ENCODE results near the gene ADRA2B. TPM values are rescaled to one million over a fixed set of nuclear protein-coding genes. Genes with fewer than 3 reads are reported as not detected.

ADRA2B gene
- total RNA-seq, 1 experiment from 2014 or later, result not detected

DNA sequence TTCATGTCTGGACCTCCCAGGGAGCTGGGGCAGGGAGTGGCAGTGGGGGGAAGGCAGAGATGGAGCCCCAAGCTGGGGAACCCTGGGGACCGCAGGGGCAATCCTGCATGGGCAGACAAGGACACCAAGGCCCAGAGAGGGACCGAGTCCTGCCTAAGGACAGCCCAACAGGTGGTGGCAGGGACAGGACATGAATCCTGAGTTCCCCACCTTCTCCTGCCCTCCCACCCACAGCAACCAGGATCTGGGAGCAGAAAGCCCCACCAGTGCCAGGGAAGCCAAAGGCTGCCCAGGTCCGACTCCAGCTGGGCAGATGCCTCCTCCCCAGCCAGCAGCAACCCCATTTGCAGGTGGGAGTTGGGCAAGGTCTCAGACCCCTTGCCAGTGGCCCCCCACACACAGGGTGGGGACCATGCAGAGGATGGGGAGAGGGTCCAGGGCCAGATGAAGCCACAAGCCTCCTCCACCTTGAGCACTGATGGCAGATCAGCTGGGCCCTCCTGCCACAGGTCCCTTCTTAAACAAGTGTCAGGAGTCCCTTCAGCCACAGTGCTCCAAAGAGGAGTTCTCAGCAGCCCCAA lies 6.3 kb downstream of the ADRA2B start:
- TF ChIP-seq, protein P1, sequence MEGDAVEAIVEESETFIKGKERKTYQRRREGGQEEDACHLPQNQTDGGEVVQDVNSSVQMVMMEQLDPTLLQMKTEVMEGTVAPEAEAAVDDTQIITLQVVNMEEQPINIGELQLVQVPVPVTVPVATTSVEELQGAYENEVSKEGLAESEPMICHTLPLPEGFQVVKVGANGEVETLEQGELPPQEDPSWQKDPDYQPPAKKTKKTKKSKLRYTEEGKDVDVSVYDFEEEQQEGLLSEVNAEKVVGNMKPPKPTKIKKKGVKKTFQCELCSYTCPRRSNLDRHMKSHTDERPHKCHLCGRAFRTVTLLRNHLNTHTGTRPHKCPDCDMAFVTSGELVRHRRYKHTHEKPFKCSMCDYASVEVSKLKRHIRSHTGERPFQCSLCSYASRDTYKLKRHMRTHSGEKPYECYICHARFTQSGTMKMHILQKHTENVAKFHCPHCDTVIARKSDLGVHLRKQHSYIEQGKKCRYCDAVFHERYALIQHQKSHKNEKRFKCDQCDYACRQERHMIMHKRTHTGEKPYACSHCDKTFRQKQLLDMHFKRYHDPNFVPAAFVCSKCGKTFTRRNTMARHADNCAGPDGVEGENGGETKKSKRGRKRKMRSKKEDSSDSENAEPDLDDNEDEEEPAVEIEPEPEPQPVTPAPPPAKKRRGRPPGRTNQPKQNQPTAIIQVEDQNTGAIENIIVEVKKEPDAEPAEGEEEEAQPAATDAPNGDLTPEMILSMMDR (IDR thresholded peaks at IDR 0.05; ENCODE audit: unreplicated experiment), result no peak
- Mint-ChIP-seq H3K27me3 (ENCODE audit: insufficient read depth, unreplicated experiment) (peaks cover 2% of the 10 kb centered on the region), H3K27ac (ENCODE audit: low read depth, unreplicated experiment) (no peak overlapping the region), H3K9me3 (ENCODE audit: unreplicated experiment) (peaks cover 7% of the 10 kb centered on the region), H3K4me1 (ENCODE audit: insufficient read depth, unreplicated experiment) (no peaks in the 10 kb centered on the region), H3K4me3 (ENCODE audit: unreplicated experiment) (no peak overlapping the region), H3K36me3 (ENCODE audit: insufficient read depth, unreplicated experiment) (no peaks in the 10 kb centered on the region)
- ChIA-PET POLR2A (interaction anchor here (0.7 kb wide), 1 partner anchor 90 kb away, joined by 3 read pairs; no protein-coding TSS in a partner anchor), CTCF (interaction anchor here (1.3 kb wide), 1 partner anchor 65 kb away, joined by 5 read pairs; no protein-coding TSS in a partner anchor)
- intact Hi-C loops (cut with micrococcal nuclease), result no loop called here
- BruUV-seq (replicated peaks), result no TSS peak
- DNase-seq (ENCODE audit: unreplicated experiment), result no peak

DNA sequence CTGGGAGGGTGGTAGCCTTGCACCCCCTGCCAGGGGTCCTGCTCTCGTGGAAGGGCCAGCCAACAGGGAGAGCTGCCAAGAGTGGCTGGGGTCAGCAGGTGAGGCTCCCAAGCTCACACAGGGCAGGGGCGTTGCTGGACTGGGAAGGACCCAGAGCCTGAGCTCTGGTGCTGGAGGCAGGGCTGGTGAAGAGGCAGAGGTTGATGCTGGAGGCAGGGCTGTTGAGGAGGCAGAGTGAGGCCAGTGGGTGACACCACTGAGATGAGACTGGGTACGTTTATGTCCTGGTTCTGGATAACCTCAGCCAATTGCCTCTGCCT lies 7.0 kb downstream of the ADRA2B start:
- TF ChIP-seq, protein P1 (IDR thresholded peaks at IDR 0.05; ENCODE audit: unreplicated experiment), result no peak
- BruUV-seq (replicated peaks), result no TSS peak
- Mint-ChIP-seq H3K9me3 (ENCODE audit: unreplicated experiment) (peaks cover 11% of the 10 kb centered on the region), H3K27ac (ENCODE audit: low read depth, unreplicated experiment) (no peak overlapping the region), H3K27me3 (ENCODE audit: insufficient read depth, unreplicated experiment) (no peaks in the 10 kb centered on the region), H3K4me1 (ENCODE audit: insufficient read depth, unreplicated experiment) (no peaks in the 10 kb centered on the region), H3K4me3 (ENCODE audit: unreplicated experiment) (no peak overlapping the region), H3K36me3 (ENCODE audit: insufficient read depth, unreplicated experiment) (no peaks in the 10 kb centered on the region)
- no peak for DNase-seq (ENCODE audit: unreplicated experiment)
- POLR2A ChIA-PET, result no interaction called here
- CTCF ChIA-PET, result interaction anchor here (1.2 to 1.5 kb wide), 2 partner anchors 28 to 64 kb away, joined by 3 to 4 read pairs; no protein-coding TSS in a partner anchor
- intact Hi-C loops (cut with micrococcal nuclease), result no loop called here

DNA sequence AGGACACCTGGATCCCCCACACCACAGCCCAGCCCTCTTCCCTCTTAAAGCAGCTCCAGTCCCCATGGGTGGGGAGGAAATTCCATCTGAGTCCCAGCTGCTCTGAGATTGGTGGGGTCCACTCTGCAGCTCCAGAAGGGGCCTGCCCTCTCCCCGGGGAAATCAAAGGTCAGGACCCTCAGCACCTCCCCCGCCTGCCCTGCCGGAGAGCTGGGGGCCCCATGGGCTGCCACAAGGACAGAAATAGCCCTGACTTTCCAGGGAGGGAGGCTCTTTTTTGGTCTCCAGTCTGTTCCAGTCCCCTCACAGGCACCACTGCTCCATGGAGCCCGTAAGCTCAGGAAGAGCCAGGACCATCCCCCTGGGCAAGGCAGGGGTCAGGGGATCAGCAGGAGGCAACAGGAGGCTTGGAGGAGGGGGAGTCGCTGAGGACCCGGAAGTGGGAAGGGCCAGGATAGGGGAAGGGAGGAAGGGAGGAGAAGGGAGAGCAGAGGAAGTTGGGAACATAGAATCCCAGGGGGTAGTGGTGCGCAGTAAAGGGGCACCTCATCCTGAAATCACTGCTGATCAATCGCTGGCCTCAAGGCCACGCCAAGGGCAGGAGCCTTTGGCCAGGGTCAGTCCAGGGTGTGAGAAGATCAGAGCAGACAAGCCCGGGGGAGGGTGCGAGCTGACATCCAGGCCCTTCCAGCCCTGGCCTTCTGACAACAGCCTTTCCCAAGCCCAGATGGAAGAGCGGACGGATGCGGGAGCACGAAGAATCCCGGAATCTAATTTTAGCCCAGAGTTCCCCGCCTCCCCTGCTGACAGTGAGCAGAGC lies 7.6 kb downstream of the ADRA2B start:
- H3K4me1 Mint-ChIP-seq (ENCODE audit: insufficient read depth, unreplicated experiment), result no peaks in the 10 kb centered on the region
- H3K9me3 Mint-ChIP-seq (ENCODE audit: unreplicated experiment), result peaks cover 11% of the 10 kb centered on the region
- BruUV-seq (replicated peaks), result no TSS peak
- no peaks in the 10 kb centered on the region for H3K27me3 Mint-ChIP-seq (ENCODE audit: insufficient read depth, unreplicated experiment)
- intact Hi-C loops (cut with micrococcal nuclease), result no loop called here
- no peak for DNase-seq (ENCODE audit: unreplicated experiment)
- ChIA-PET CTCF (interaction anchor here (0.5 to 1.5 kb wide), 5 partner anchors 29 to 177 kb away, joined by 3 to 5 read pairs (median 3); no protein-coding TSS in a partner anchor), POLR2A (no interaction called here)
- H3K4me3 Mint-ChIP-seq (ENCODE audit: unreplicated experiment), result no peak overlapping the region
- TF ChIP-seq, protein P1 (IDR thresholded peaks at IDR 0.05; ENCODE audit: unreplicated experiment), result no peak
- no peaks in the 10 kb centered on the region for H3K36me3 Mint-ChIP-seq (ENCODE audit: insufficient read depth, unreplicated experiment)
- H3K27ac Mint-ChIP-seq (ENCODE audit: low read depth, unreplicated experiment), result no peak overlapping the region

DNA sequence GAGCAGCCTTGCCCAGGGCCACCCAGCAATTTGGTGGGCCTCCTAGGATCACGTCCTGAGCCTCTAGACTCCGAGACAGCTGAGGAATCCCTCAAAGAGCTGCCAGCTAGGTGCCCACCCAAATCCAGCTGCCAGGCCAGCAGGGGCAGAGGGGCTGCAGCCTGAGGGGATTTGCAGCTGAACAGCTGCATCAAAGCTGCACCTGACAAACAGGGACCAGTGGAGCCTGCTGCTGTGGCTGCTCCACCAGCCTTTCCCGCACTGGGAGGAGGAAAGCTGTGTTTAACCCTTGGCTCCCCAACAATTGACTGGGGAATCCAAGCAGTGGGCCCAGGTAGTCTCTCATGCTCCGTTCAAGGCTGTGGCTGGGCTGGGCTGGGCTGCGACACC lies 8.2 kb downstream of the ADRA2B start:
- intact Hi-C loops (cut with micrococcal nuclease), result no loop called here
- POLR2A ChIA-PET, result no interaction called here
- Mint-ChIP-seq H3K36me3 (ENCODE audit: insufficient read depth, unreplicated experiment) (no peaks in the 10 kb centered on the region), H3K27ac (ENCODE audit: low read depth, unreplicated experiment) (no peak overlapping the region), H3K4me1 (ENCODE audit: insufficient read depth, unreplicated experiment) (no peaks in the 10 kb centered on the region), H3K27me3 (ENCODE audit: insufficient read depth, unreplicated experiment) (no peaks in the 10 kb centered on the region), H3K9me3 (ENCODE audit: unreplicated experiment) (peaks cover 11% of the 10 kb centered on the region), H3K4me3 (ENCODE audit: unreplicated experiment) (no peak overlapping the region)
- BruUV-seq (replicated peaks), result no TSS peak
- TF ChIP-seq, protein P1 (IDR thresholded peaks at IDR 0.05; ENCODE audit: unreplicated experiment), result no peak
- no peak for DNase-seq (ENCODE audit: unreplicated experiment)
- CTCF ChIA-PET, result interaction anchor here (0.6 to 1.9 kb wide), 5 partner anchors 9 to 178 kb away, joined by 3 to 13 read pairs (median 4); no protein-coding TSS in a partner anchor

All from MCF 10A (cell line).